Suprapubic skin (tissue), 4 donors: ENCODE measurements around the gene NR6A1. TPM values are rescaled to one million over a fixed set of nuclear protein-coding genes. Genes with fewer than 3 reads are reported as not detected.

ENCODE experiments used
- DNase-seq, 2 donors: peaks; one replicate each; pipeline ENCODE4 v3.0.0-alpha.2; 2019; ENCODE audit warnings: low spot score in 2 of 2
- H3K27ac ChIP-seq: fragments of 200-600 bp; sonication (generic); one replicate; pipeline ENCODE4 v1.5.1; 2019
- H3K27me3 ChIP-seq: fragments of 200-600 bp; sonication (generic); one replicate; pipeline ENCODE4 v1.5.1; 2019
- H3K36me3 ChIP-seq: fragments of 200-600 bp; sonication (generic); one replicate; pipeline ENCODE4 v1.5.1; 2019
- H3K4me1 ChIP-seq: fragments of 200-600 bp; sonication (generic); one replicate; pipeline ENCODE4 v1.5.1; 2019
- H3K4me3 ChIP-seq: fragments of 200-600 bp; sonication (generic); one replicate; pipeline ENCODE4 v1.5.1; 2019; ENCODE audit warnings: mild to moderate bottlenecking
- H3K9me3 ChIP-seq: fragments of 200-600 bp; sonication (generic); one replicate; pipeline ENCODE4 v1.5.1; 2019
- EP300 ChIP-seq: sonication (generic); formaldehyde crosslinking; IDR thresholded peaks from one replicate; pipeline ENCODE4 v1.6.1; 2017; ENCODE audit warnings: antibody characterized with exemption
- POLR2A ChIP-seq, 2 donors: fragments of 450-650 bp; IDR thresholded peaks; one replicate each; pipeline ENCODE4 v1.6.1; 2017; ENCODE audit warnings: antibody characterized with exemption in 2 of 2, mild to moderate bottlenecking in 2 of 2, moderate library complexity in 2 of 2
- POLR2AphosphoS5 ChIP-seq, 3 donors: sonication (generic); formaldehyde crosslinking; IDR thresholded peaks; one replicate each; pipeline ENCODE4 v1.6.1; 2017; ENCODE audit warnings: antibody characterized with exemption in 3 of 3
- WGBS: methylation state at CpG from one replicate; pipeline ENCODE4 v1.1.5; 2018; 5-methylcytosine and 5-hydroxymethylcytosine counted together
- total RNA-seq, 4 donors: library from RNA; depleted of rRNA; stranded (reverse); fragments of >200 nt; gene quantifications; one replicate each; pipeline ENCODE4 v1.1.0, GENCODE V29; 2016
- TF ChIP-seq, protein P1 (sequence below), 2 donors: fragments of 200-600 bp in 1 of 2; fragments of 450-650 bp in 1 of 2; sonication (generic) in 1 of 2; IDR thresholded peaks; one replicate each; pipeline ENCODE4 v1.5.1; 2016 to 2019; ENCODE audit warnings: antibody characterized with exemption in 2 of 2, mild to moderate bottlenecking in 1 of 2, moderate library complexity in 1 of 2

The NR6A1 gene
- total RNA-seq, 4 donors from 2014 or later = 6.5 to 10.1 (median 6.8) TPM

DNA sequence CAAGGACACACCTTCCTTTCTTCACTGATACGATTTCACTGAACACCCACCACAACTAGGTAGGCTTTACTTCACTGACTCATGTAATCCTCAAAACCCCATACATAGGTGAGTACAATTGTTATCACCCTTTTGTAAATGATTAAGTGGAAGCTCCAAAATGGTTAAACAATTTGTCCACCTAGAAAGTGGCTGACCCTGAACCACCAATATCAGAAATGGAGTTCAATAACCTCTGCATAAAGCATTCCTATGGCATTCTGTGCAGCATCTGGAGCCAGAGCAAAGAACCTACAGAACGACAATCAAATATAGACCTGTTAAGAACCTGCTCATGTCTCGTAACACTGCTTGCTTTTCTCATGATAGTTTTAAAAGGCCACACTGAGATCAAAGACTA is 213.2 kb downstream of the NR6A1 start:
- TF ChIP-seq POLR2AphosphoS5 (IDR thresholded peaks at IDR 0.05) (no peak), POLR2A (IDR thresholded peaks at IDR 0.05) (no peak), EP300 (no peak)
- TF ChIP-seq, protein P1, sequence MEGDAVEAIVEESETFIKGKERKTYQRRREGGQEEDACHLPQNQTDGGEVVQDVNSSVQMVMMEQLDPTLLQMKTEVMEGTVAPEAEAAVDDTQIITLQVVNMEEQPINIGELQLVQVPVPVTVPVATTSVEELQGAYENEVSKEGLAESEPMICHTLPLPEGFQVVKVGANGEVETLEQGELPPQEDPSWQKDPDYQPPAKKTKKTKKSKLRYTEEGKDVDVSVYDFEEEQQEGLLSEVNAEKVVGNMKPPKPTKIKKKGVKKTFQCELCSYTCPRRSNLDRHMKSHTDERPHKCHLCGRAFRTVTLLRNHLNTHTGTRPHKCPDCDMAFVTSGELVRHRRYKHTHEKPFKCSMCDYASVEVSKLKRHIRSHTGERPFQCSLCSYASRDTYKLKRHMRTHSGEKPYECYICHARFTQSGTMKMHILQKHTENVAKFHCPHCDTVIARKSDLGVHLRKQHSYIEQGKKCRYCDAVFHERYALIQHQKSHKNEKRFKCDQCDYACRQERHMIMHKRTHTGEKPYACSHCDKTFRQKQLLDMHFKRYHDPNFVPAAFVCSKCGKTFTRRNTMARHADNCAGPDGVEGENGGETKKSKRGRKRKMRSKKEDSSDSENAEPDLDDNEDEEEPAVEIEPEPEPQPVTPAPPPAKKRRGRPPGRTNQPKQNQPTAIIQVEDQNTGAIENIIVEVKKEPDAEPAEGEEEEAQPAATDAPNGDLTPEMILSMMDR (IDR thresholded peaks at IDR 0.05) = no peak
- 98% methylated on average over 3 of the region's 3 CpGs for WGBS
- no peak for DNase-seq
- Histone ChIP-seq H3K27ac (no peak overlapping the region), H3K4me3 (no peak overlapping the region), H3K36me3 (no peaks in the 10 kb centered on the region), H3K4me1 (peaks cover 7% of the 10 kb centered on the region), H3K27me3 (no peaks in the 10 kb centered on the region), H3K9me3 (no peaks in the 10 kb centered on the region)

DNA sequence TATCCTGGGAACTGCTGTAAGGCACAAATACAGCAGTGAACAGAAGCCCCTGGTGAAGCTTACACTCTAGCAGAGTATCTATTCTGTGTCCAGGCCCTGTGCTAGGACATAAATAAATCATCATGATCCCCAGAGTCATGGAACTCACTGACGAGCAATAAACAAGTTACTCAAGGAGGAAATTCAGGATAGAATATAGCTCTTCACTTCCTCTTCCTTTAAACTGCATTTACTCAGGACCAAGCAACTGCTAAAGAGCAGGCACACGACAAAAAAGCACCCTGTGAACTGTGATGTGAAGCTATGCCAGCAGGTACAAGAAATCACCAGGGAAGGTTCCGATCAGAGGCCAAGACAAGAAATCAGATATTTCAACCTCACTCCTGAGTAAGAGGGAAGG is 216.1 kb downstream of the NR6A1 start:
- Histone ChIP-seq H3K4me1 (peaks cover 15% of the 10 kb centered on the region), H3K9me3 (no peaks in the 10 kb centered on the region)
- no peak for TF ChIP-seq EP300
- TF ChIP-seq POLR2A (IDR thresholded peaks at IDR 0.05) = no peak
- TF ChIP-seq, protein P1 (IDR thresholded peaks at IDR 0.05) = no peak
- TF ChIP-seq POLR2AphosphoS5 (IDR thresholded peaks at IDR 0.05) = no peak

DNA sequence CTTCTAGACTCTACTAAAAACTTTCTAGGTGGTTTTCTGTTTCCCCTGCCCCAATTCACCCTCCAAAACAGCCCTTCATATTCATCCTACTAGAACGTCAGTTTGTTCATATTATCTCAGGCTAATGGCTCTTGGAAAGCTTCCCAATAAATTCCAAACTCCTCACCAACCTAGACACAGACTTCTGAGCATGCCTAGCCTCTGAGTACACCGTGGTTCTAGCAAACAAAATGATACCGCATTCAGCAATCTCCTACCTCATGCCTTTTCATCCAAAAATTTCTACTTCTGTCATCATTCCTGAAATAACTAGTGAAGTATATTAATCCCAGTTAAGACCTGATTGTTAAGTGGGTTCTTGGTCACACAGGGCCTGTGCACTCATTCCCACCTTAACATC is 217.4 kb downstream of the NR6A1 start:
- no peaks in the 10 kb centered on the region for H3K9me3 ChIP-seq
- H3K27me3 ChIP-seq = no peaks in the 10 kb centered on the region
- WGBS = 42% methylated on average over 3 of the region's 3 CpGs
- no peak overlapping the region for H3K27ac ChIP-seq
- TF ChIP-seq, protein P1 (IDR thresholded peaks at IDR 0.05) = no peak
- TF ChIP-seq POLR2A (IDR thresholded peaks at IDR 0.05) (no peak), EP300 (no peak), POLR2AphosphoS5 (IDR thresholded peaks at IDR 0.05) (no peak)
- H3K36me3 ChIP-seq = no peaks in the 10 kb centered on the region
- H3K4me3 ChIP-seq = no peak overlapping the region
- DNase-seq = no peak
- peaks cover 8% of the 10 kb centered on the region for H3K4me1 ChIP-seq

More for the DNA sequence above, 216.1 kb downstream of the NR6A1 start:
- WGBS = 64% methylated on average over 3 of the region's 3 CpGs
- no peak for DNase-seq
- Histone ChIP-seq H3K36me3 (no peaks in the 10 kb centered on the region), H3K27ac (no peak overlapping the region), H3K4me3 (no peak overlapping the region), H3K27me3 (no peaks in the 10 kb centered on the region)

DNA sequence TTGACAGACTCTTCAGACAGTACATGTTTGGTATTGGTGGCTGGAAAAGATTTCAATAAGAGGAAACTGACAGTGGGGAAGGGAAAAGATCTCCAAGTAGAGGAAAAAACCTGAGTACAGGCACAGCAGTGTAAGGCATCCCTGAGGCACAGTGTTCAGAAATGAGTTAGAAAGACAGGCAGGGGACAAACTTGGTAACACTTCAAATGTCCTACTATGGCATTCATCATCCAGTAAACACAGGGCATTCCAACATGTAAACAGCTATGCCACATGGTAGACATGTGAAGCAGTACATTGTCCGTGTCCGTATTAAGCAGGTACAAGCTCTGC is 218.9 kb downstream of the NR6A1 start:
- no peaks in the 10 kb centered on the region for H3K36me3 ChIP-seq
- TF ChIP-seq POLR2AphosphoS5 (IDR thresholded peaks at IDR 0.05) (no peak), POLR2A (IDR thresholded peaks at IDR 0.05) (no peak), EP300 (no peak)
- TF ChIP-seq, protein P1 (IDR thresholded peaks at IDR 0.05) = no peak
- H3K9me3 ChIP-seq = no peaks in the 10 kb centered on the region
- H3K27me3 ChIP-seq = no peaks in the 10 kb centered on the region
- H3K4me1 ChIP-seq = peaks cover 8% of the 10 kb centered on the region
- 83% methylated on average over 2 of the region's 2 CpGs for WGBS
- no peak overlapping the region for H3K4me3 ChIP-seq
- no peak for DNase-seq
- H3K27ac ChIP-seq = no peak overlapping the region

DNA sequence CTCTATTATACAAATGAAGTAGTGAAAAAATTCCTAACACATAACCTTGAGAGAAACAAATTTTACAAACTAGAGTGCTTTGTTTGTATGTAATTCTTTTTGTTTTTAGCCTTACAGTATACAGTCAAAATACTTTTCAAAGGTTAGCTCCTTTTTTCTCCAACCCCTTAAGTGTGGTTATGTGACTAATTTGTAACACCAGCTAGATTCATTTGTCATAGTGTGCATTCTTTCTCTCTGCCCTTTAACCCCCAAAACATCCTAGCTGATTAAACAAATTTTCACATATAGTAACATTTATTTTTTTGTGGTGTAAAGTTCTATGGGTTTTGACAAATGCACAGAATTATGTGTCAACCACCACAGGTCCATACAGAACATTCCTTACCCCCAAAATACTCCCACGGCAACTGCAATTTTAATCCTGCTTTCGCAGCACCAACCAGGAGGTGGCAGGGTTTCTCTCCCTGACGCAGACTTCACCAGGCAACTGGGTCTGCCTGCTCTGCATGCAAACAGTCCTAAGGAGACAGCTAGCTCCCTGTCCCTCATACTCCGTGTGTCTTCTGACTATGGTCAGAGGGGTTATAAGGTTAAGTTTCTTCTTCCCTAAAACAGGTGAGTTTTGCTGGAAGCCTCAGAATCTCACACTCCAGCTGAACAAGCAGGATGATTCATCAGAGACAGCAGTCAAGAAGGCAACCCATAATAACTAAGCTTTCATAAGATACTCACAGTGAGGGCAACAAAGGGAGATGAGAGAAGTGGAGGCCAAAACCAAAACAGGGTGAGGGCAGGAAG is 219.4 kb downstream of the NR6A1 start:
- TF ChIP-seq POLR2A (IDR thresholded peaks at IDR 0.05) = no peak
- TF ChIP-seq, protein P1 (IDR thresholded peaks at IDR 0.05) = peak in 1 of 2 donors; percentile 51
- H3K36me3 ChIP-seq = no peaks in the 10 kb centered on the region

More for the DNA sequence above, 219.4 kb downstream of the NR6A1 start:
- H3K4me1 ChIP-seq = peaks cover 8% of the 10 kb centered on the region
- WGBS = 9% methylated on average over 4 of the region's 4 CpGs
- no peak overlapping the region for H3K27ac ChIP-seq
- no peak overlapping the region for H3K4me3 ChIP-seq
- no peaks in the 10 kb centered on the region for H3K27me3 ChIP-seq
- H3K9me3 ChIP-seq = no peaks in the 10 kb centered on the region
- DNase-seq = no peak
